Loucy (cell line): ENCODE data around the gene KLHL17.

Experiments used
- H2AFZ ChIP-seq: fragments of 200-600 bp; sonication (generic); 2 replicates; pipeline ENCODE4 v1.6.0; 2016; ENCODE audit warnings: antibody characterized with exemption, mild to moderate bottlenecking, low read length, moderate library complexity
- H3F3A ChIP-seq: fragments of 200-600 bp; 2 replicates; pipeline ENCODE4 v1.6.0; 2016; ENCODE audit warnings: antibody characterized with exemption, low read depth, mild to moderate bottlenecking
- H3K27me3 ChIP-seq: fragments of 200-600 bp; sonication (generic); 2 replicates; pipeline ENCODE4 v1.6.1; 2014; ENCODE audit warnings: low read length, mild to moderate bottlenecking; ENCODE audit not compliant: insufficient read depth, poor library complexity, severe bottlenecking
- H3K36me3 ChIP-seq: fragments of 200-600 bp; sonication (generic); 2 replicates; pipeline ENCODE4 v1.6.1; 2016; ENCODE audit warnings: low read length; ENCODE audit not compliant: insufficient read depth
- H3K4me1 ChIP-seq: fragments of 200-600 bp; sonication (generic); 2 replicates; pipeline ENCODE4 v1.5.1; 2014; ENCODE audit warnings: low read length, mild to moderate bottlenecking; ENCODE audit not compliant: insufficient read depth, poor library complexity, severe bottlenecking
- H3K4me2 ChIP-seq: fragments of 200-600 bp; sonication (generic); 2 replicates; pipeline ENCODE4 v1.6.0; 2014; ENCODE audit warnings: antibody characterized with exemption, low read length, low read depth, mild to moderate bottlenecking; ENCODE audit not compliant: poor library complexity, severe bottlenecking
- H3K4me3 ChIP-seq: fragments of 200-600 bp; sonication (generic); 2 replicates; pipeline ENCODE4 v1.5.1; 2014; ENCODE audit warnings: low read length, mild to moderate bottlenecking, mixed read lengths; ENCODE audit not compliant: poor library complexity, severe bottlenecking
- H3K79me2 ChIP-seq: fragments of 200-600 bp; sonication (generic); 2 replicates; pipeline ENCODE4 v1.6.1; 2014; ENCODE audit warnings: low read length; ENCODE audit not compliant: insufficient read depth
- H3K9ac ChIP-seq: fragments of 200-600 bp; sonication (generic); 2 replicates; pipeline ENCODE4 v1.6.0; 2014; ENCODE audit warnings: mild to moderate bottlenecking, low read depth, low read length, moderate library complexity; ENCODE audit not compliant: poor library complexity, severe bottlenecking
- H3K9me2 ChIP-seq: fragments of 200-600 bp; sonication (generic); replicated peaks from 2 replicates; pipeline ENCODE4 v1.6.1; 2016; ENCODE audit warnings: low read depth, low read length, mixed read lengths
- H3K9me3 ChIP-seq: fragments of 200-600 bp; sonication (generic); 2 replicates; pipeline ENCODE4 v1.6.1; 2014; ENCODE audit warnings: mild to moderate bottlenecking, antibody characterized with exemption, low read length, low read depth; ENCODE audit not compliant: insufficient read depth
- H4K20me1 ChIP-seq: fragments of 200-600 bp; sonication (generic); 2 replicates; pipeline ENCODE4 v1.6.0; 2014; ENCODE audit warnings: antibody characterized with exemption, low read length, mild to moderate bottlenecking; ENCODE audit not compliant: insufficient read depth, poor library complexity, severe bottlenecking
- EZH2phosphoT487 ChIP-seq: fragments of 200-600 bp; IDR thresholded peaks from 2 replicates; pipeline ENCODE4 v1.6.1; 2018; ENCODE audit warnings: antibody characterized with exemption, mild to moderate bottlenecking, moderate library complexity, borderline replicate concordance
- TF ChIP-seq, protein P1 (sequence below): fragments of 200-600 bp; sonication (generic); conservative IDR thresholded peaks from 2 replicates; pipeline ENCODE4 v1.5.1; 2014; ENCODE audit warnings: mild to moderate bottlenecking, antibody characterized with exemption, low read length

The KLHL17 gene

DNA sequence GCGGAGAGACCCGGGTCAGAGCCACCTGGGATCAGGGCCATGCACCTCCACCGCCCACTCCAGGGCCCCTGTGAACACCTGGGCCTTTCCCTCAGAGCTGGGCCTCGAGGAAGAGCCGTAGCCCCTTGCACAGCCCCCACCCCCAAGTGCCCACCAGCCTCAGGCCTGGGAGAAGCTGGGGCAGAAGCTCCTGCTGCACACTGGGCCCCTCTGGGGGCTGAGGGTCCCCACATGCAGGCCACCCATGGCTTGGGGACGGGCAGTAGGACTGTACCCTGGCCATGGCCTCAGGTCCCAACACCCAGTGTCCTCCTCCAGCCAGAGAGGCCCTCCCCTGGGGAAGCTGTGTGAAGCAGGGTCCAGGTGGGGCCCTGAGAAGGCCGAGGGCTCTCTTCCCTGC is 7.8 kb upstream of the KLHL17 start:
- H3K27me3 ChIP-seq: no peaks in the 10 kb centered on the region
- H3K9me2 ChIP-seq: no peaks in the 10 kb centered on the region
- H3K4me3 ChIP-seq: no peak overlapping the region
- no peak for TF ChIP-seq EZH2phosphoT487
- TF ChIP-seq, protein P1, sequence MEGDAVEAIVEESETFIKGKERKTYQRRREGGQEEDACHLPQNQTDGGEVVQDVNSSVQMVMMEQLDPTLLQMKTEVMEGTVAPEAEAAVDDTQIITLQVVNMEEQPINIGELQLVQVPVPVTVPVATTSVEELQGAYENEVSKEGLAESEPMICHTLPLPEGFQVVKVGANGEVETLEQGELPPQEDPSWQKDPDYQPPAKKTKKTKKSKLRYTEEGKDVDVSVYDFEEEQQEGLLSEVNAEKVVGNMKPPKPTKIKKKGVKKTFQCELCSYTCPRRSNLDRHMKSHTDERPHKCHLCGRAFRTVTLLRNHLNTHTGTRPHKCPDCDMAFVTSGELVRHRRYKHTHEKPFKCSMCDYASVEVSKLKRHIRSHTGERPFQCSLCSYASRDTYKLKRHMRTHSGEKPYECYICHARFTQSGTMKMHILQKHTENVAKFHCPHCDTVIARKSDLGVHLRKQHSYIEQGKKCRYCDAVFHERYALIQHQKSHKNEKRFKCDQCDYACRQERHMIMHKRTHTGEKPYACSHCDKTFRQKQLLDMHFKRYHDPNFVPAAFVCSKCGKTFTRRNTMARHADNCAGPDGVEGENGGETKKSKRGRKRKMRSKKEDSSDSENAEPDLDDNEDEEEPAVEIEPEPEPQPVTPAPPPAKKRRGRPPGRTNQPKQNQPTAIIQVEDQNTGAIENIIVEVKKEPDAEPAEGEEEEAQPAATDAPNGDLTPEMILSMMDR: no peak
- H3K4me1 ChIP-seq: peaks cover 4% of the 10 kb centered on the region
- no peaks in the 10 kb centered on the region for H3K9me3 ChIP-seq
- no peaks in the 10 kb centered on the region for H3F3A ChIP-seq
- H3K9ac ChIP-seq: no peak overlapping the region
- H3K4me2 ChIP-seq: no peak overlapping the region
- peaks cover 55% of the 10 kb centered on the region; the same call in 1 of the 2 replicates for H3K36me3 ChIP-seq
- peaks cover 3% of the 10 kb centered on the region for H4K20me1 ChIP-seq
- H3K79me2 ChIP-seq: peaks cover 14% of the 10 kb centered on the region; the same call in 1 of the 2 replicates
- no peak overlapping the region for H2AFZ ChIP-seq

DNA sequence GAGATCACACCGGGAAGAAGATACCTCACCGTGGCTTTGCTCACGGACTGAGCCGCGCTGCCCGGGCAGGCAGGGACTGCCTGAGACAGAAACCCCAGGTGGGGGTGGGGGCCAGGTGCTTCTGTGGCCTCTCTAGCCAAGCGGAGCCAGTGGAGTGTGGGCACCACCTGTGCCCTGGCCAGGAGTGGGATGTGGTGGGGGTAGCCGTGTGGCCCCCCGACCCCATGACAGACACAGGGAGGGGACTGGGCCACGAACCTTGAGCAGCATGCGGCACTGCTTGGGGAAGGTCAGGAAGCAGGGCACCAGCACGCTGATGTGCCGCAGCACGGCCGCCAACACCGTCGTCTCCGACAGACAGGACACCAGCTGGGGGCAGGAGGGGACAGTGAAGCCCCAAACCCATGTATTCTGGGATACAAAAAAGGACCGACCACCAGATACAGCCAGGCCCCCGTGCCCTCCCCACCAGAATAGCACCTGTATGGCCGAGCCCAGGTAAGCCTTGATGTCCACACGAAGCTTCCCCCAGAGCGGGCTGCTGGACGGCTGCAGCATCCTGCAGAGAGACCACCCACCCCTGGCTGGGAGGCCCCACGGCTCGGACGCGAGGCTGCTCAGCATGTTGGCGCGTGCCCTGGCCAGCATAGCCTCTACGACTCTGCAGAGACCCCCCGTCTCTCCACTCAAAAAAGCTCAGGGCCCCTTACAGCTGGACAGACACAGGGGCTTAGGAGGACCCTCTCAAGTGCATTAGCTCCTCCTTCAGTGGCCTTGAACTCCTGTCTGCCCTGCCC is 6.7 kb upstream of the KLHL17 start:
- TF ChIP-seq, protein P1: no peak
- no peak for TF ChIP-seq EZH2phosphoT487
- Histone ChIP-seq H3F3A (no peaks in the 10 kb centered on the region), H3K4me3 (no peak overlapping the region), H3K27me3 (no peaks in the 10 kb centered on the region), H3K9ac (no peak overlapping the region), H3K79me2 (peaks cover 26% of the 10 kb centered on the region), H3K4me1 (peaks cover 11% of the 10 kb centered on the region), H3K4me2 (no peak overlapping the region), H3K36me3 (peaks cover 53% of the 10 kb centered on the region; the same call in 1 of the 2 replicates), H2AFZ (no peak overlapping the region), H4K20me1 (peaks cover 12% of the 10 kb centered on the region), H3K9me3 (no peaks in the 10 kb centered on the region), H3K9me2 (no peaks in the 10 kb centered on the region)

DNA sequence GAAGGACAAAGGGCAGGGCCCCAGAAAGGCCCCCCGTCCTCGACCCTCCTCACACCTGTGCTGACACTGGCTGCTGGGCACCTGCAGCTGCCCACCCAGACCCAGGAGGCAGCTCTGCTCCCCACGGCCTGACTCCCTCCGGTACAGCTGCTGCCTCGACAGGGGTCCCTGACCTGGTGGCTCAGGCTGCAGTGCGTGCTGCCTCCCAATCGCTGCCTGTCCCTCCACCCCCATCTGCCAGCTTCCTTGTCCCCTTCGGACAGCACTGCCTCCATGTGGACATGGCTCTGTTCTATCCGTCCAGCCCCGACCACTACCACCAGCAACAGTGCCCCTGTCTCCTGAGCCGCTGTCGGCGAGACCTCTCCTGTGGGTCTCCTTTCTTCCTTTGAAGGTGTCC is 5.5 kb upstream of the KLHL17 start:
- TF ChIP-seq, protein P1: no peak
- no peak for TF ChIP-seq EZH2phosphoT487
- Histone ChIP-seq H3K9me2 (no peaks in the 10 kb centered on the region), H3K9me3 (no peaks in the 10 kb centered on the region), H3K9ac (no peak overlapping the region), H3K27me3 (no peaks in the 10 kb centered on the region), H3K4me3 (no peak overlapping the region), H3K4me2 (no peak overlapping the region), H3K4me1 (peaks cover 12% of the 10 kb centered on the region), H3F3A (no peaks in the 10 kb centered on the region), H2AFZ (no peak overlapping the region), H3K79me2 (peaks cover 29% of the 10 kb centered on the region), H4K20me1 (peaks cover 14% of the 10 kb centered on the region), H3K36me3 (peaks cover 50% of the 10 kb centered on the region; the same call in 1 of the 2 replicates)
